Transverse colon (tissue), 3 donors: ENCODE measurements around the gene MN1.

Source experiments
- POLR2A ChIP-seq: fragments of 450-650 bp; IDR thresholded peaks from one replicate; pipeline ENCODE4 v1.6.1; 2016; ENCODE audit warnings: antibody characterized with exemption, mild to moderate bottlenecking, moderate library complexity
- TF ChIP-seq, protein P1 (sequence below), 5 experiments: fragments of 200-600 bp in 3 of 5; fragments of 450-650 bp in 2 of 5; sonication (generic) in 3 of 5; IDR thresholded peaks; 1 replicate in 2 of 5; 2 replicates in 3 of 5; pipeline ENCODE4 v1.5.1; 2016 to 2017; ENCODE audit warnings: antibody characterized with exemption in 5 of 5, inconsistent platforms in 3 of 5, mild to moderate bottlenecking in 2 of 5, moderate library complexity in 1 of 5

DNA sequence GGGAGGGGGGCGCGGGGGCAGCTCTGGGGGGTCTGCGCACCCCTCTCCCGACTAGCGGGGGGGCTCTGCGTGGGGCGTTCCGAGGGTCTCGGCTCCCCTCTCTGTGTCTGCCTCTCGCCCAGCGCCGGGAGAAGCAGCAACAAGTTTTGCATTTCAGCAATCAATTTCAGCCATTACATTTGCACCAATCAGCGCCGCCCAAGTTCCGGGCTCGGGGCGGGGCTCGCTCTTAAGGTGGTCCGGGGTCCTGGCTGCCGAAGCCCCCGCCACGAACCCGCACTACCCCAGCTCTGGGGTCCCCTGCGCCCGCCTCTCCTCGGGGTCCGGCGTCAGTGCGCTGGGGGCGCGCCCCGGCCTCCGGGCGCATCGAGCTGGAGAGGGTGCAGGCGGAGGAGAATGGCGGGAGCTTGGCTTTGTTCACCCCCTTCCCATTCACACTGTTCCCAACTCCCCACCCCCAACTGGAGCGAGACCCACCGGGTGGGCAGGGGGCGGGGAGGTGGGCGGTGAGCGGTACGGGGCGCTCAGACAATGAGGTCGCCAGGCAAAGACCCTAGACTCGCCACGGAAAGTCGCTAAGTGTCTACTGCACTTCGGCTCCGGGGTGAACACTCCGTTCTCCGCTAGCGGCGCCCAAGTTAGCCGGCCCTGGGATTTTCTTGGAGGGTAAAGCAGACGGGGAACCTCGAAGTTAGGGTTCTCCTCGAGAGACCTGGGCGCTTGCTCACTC is at the start of gene MN1:
- no peak for TF ChIP-seq POLR2A
- TF ChIP-seq, protein P1, sequence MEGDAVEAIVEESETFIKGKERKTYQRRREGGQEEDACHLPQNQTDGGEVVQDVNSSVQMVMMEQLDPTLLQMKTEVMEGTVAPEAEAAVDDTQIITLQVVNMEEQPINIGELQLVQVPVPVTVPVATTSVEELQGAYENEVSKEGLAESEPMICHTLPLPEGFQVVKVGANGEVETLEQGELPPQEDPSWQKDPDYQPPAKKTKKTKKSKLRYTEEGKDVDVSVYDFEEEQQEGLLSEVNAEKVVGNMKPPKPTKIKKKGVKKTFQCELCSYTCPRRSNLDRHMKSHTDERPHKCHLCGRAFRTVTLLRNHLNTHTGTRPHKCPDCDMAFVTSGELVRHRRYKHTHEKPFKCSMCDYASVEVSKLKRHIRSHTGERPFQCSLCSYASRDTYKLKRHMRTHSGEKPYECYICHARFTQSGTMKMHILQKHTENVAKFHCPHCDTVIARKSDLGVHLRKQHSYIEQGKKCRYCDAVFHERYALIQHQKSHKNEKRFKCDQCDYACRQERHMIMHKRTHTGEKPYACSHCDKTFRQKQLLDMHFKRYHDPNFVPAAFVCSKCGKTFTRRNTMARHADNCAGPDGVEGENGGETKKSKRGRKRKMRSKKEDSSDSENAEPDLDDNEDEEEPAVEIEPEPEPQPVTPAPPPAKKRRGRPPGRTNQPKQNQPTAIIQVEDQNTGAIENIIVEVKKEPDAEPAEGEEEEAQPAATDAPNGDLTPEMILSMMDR (IDR thresholded peaks at IDR 0.05), result no peak
